ENCODE data around the gene PRELP.

DNA sequence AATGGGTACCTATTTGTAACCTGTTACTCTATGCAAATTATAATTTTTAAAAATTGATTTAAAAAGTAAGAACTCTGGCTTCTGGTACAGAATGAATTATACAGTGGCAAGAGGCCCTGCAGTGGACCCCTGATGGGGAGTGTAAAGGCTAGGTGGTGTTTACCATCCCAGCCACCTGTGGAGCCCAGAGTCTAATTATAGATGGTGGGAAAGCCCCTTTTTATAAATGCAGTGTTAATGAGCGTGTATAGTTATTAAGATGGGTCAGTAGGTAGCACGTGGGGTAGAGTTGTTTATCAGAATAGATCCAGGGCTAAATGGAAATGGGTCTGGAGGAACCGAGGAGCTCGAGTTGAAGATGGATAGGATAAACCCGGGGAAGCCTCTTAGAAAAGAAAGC lies 13.9 kb upstream of the PRELP start:
- TF ChIP-seq, protein P1, sequence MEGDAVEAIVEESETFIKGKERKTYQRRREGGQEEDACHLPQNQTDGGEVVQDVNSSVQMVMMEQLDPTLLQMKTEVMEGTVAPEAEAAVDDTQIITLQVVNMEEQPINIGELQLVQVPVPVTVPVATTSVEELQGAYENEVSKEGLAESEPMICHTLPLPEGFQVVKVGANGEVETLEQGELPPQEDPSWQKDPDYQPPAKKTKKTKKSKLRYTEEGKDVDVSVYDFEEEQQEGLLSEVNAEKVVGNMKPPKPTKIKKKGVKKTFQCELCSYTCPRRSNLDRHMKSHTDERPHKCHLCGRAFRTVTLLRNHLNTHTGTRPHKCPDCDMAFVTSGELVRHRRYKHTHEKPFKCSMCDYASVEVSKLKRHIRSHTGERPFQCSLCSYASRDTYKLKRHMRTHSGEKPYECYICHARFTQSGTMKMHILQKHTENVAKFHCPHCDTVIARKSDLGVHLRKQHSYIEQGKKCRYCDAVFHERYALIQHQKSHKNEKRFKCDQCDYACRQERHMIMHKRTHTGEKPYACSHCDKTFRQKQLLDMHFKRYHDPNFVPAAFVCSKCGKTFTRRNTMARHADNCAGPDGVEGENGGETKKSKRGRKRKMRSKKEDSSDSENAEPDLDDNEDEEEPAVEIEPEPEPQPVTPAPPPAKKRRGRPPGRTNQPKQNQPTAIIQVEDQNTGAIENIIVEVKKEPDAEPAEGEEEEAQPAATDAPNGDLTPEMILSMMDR (IDR thresholded peaks at IDR 0.05; ENCODE audit: insufficient read depth, low read depth, low read length), result no peak
- no peak for TF ChIP-seq EZH2 (IDR thresholded peaks at IDR 0.05; ENCODE audit: insufficient read depth, low read length)

Measured in astrocyte (in vitro differentiated cells and primary cell).